GM19452 (cell line): Measurements from ENCODE around the gene ZNF224.
A peak's percentile ranks its signal among the peaks of the same experiment; 100 is the strongest.

ENCODE experiments used
- ATAC-seq: cut with Tn5 transposase; IDR thresholded peaks from one replicate; pipeline ENCODE4 v1.9.1; 2021; ENCODE audit not compliant: unreplicated experiment

The ZNF224 gene

DNA sequence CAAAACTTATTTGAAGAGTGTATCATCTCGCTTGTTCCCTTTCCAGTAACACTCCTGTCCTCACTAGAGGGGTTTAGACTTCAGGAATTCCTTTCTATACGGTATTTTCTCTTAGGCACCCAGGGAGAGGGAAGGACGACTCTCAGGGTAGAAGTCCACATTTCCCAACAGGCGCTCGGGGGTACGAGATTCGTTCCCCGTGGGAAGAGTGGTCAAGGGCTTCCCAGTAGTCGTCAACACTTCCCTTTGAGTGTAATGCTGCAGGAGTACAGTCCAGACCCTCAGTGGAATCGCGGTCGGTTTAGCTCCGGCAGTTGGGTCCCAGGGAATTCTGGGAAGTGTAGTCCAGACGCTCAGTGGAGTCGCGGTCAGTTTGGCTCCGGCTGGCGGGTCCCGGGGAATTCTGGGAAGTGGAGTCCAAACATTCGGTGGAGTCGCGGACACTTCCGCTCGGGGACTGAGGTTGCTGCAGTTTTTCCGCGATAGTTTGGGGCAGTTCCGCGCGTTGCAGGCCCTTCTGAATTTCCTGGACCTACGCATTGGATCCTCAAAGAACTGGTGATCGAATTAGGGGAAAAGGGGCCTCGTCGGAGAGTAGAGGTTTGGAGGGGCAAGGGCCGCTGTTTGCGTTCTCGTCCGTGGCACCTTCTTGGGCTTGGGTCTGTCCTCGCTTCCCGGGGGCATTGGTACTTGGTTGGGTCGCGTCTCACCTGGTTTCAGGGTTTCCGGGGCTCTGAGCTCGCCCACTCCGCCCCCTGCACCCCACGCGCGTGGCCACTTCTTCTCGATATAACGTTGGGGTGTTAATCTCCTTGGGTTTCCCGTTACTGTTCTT is at the start of gene ZNF224:
TSS of gene ZNF224 (plus strand) at position 431 of the 835 bp plus-strand sequence. CDS start 3,513 bp downstream, outside the sequence.
- peak; percentile 89 for ATAC-seq

DNA sequence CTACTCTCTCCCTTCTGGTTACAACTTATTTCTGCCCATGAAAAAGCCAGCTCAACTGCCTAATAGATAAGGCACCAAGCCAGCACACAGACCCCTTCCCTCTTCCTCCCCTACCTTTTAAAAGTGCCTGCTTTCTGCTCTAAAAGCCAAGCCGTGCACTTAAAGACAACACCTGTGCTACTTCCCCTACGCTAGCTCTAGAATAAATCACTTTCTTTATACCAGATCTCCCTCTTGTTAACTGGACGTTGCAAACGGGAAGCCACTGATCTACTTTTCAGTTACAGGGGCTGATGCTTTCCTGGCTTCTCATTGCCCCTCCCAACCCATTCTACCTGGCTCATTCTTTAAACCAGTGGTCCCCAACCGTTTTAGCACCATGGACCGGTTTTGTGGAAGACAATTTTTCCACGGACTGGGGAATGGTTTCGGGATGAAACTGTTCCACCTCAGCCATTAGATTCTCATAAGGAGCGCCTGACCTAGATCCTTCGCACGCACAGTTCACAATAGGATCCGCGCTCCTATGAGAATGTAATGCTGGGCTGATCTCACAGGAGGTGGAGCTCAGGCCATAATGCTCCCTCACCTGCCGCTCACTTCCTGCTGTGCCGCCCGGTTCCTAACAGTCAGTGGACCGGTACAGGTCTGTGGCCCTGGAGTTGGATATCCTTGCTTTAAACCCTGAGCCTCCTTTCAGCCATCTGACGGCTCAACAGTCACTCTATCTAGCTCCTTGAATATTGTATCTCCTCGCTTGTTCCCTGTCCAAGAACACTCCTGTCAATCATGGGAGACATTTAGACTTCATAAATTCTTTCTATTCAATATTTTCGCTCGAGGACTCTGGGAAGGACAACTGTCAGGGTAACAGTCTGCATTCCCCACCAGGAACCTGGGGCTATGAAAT is 43.2 kb upstream of the ZNF224 start:
- peak; percentile 45 for ATAC-seq

DNA sequence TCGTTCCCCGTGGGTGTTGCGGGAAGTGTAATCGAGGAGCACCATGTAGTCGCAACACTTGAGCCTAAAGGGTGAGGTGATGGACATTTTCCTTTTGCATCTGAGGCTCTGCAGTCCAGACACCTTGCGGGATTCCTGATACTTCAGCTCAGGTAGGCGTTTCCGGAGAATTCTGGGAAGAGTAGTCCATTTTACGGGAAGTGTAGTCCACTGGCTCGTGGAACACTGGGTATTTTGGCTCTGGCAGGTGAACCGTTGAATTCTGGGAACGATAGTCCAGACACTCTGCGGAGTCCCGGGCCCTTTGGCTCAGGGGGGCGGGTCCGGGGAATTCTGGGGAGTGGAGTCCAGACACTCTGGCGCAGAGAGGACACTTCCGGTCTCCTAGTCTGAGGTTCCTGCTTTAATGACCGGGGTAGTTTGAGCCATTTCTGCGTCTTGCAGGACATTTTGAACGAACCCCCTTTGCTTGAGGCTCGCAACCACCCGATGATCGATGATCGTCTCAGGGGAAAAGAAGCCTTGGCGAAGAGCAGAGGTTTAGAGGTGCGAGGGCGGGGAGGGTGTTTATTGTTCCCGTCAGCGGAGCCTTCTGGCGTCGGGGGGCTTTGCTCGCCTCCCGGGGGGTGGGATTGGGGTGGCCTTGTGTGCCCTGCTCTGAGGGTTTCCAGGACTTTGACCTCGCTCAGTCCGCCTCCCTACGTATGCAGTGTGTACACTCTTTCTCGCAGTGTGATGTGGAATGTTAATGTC is 42.3 kb upstream of the ZNF224 start, which contains the start of gene ZNF223:
TSS of gene ZNF223 (plus strand) at position 387 of the 753 bp plus-strand sequence. CDS start 3,141 bp downstream, outside the sequence.
- peak; percentile 79 for ATAC-seq

DNA sequence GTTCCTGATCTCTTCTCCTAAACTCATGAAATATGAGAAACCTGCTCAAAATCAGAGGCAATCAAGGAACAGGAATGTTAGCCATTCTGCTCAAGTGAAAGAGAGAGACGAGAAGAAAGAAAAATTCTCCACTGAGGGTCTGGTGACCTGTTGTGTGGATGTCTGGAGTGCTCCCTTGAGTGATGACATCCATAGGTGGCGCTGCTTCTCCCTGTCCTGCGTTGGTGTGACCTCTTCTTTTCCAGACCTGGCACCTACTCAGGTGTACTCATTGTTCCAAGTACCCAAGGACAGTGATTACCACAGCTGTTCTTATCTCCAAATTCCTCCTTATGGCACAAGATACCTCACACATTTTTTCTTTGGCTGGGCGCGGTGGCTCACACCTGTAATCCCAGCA is 38.3 kb upstream of the ZNF224 start:
- no peak for ATAC-seq

DNA sequence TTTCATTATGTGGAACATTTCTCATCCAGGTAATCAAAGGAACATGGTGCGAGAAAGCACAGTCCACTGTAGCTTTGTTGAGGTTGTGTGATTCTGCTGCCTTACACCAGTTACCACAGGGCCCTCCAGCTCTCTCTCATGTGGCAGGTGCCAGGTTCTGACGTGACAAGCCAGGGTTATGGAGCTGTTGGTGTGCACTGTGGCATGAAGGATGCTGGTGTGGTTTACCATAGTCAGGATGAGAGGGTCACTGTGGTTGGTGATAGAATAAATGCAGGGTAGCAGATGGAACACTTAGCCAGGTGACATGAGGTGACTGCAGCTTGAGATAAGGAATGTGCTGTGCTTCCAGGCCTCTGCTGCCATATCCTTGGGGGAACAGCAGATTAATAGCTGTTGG is 34.9 kb upstream of the ZNF224 start:
- no peak for ATAC-seq

DNA sequence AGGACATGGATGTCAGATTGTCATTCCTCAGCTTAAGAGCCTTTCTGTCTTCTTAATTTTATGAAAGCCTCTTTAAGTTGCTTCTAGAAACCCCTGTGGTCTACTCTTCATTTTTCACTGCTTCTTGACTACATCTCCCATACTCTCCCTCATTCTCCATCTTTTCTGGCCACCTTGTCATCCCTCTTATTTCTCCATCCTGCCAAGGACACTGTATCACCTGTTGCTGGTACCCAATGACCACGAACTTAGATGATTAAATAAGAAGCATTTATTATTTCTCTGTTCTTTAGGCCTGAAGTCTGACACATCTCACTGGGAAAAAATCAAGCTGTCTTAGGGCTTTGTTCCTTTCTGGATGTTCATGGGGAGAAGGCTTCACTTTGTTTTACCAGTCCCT is 33.1 kb upstream of the ZNF224 start:
- ATAC-seq = no peak

DNA sequence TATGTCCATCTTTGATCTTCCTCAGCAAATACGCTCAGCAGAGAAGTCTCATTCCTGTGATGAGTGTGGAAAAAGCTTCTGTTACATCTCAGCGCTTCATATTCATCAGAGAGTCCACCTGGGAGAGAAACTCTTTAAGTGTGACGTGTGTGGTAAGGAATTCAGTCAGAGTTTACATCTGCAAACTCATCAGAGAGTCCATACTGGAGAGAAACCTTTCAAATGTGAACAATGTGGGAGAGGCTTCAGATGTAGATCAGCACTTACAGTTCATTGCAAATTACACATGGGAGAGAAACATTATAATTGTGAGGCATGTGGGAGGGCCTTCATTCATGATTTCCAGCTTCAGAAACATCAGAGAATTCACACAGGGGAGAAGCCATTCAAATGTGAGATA is 27.9 kb upstream of the ZNF224 start:
- no peak for ATAC-seq

DNA sequence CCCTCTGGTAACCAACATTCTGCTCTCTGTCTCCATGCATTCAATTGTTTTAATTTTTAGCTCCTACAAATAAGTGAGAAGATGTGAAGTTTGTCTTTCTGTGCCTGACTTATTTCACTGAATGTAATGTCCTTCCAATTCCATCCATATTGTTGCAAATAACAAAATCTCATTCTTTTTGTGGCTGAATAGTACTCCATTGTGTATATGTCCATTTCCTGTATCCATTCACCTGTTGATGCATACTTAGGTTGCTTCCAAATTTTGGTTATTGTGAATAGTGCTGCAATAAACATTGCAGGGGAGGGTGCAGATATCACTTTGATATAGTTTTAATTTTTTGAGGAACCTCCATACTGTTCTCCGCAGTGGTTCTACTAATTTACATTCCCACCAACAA is 24.7 kb upstream of the ZNF224 start:
- ATAC-seq = no peak

DNA sequence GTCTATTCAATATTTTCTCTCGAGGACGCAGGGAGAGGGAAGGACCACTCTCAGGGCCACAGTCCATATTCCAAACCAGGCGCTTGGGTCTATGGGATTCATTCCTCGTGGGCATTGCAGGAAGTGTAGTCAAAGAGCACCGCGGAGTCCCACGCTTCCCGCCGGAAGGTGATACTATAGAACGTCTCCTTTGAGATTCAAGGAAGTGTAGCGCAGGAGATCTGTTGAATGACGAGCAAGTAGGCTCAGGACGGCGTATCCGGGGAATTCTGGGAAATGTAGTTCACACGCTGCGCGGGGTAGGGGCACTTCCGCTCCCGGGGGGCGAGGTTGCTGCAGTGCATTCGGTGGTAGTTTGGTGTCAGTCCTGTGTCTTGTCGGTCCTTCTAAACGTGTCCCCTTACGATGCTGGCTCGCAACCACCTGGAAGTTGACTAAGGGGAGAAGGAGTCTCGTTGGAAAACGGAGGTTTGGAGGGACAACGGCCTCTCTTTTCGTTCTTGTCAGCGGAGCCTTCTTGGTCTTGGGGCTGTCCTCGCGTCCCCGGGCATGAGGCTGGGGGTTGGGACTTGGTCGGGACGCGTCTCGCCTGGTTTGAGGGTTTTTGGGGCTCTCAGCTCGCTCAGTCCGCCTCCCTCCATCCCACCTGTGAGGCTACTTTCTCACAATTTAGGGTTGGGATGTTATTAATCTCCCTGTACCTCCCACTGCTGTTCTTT is 22.2 kb upstream of the ZNF224 start, which contains the start of gene ZNF284:
TSS of gene ZNF284 (plus strand) at position 336 of the 719 bp plus-strand sequence. CDS start 4,231 bp downstream, outside the sequence.
- no peak for ATAC-seq

DNA sequence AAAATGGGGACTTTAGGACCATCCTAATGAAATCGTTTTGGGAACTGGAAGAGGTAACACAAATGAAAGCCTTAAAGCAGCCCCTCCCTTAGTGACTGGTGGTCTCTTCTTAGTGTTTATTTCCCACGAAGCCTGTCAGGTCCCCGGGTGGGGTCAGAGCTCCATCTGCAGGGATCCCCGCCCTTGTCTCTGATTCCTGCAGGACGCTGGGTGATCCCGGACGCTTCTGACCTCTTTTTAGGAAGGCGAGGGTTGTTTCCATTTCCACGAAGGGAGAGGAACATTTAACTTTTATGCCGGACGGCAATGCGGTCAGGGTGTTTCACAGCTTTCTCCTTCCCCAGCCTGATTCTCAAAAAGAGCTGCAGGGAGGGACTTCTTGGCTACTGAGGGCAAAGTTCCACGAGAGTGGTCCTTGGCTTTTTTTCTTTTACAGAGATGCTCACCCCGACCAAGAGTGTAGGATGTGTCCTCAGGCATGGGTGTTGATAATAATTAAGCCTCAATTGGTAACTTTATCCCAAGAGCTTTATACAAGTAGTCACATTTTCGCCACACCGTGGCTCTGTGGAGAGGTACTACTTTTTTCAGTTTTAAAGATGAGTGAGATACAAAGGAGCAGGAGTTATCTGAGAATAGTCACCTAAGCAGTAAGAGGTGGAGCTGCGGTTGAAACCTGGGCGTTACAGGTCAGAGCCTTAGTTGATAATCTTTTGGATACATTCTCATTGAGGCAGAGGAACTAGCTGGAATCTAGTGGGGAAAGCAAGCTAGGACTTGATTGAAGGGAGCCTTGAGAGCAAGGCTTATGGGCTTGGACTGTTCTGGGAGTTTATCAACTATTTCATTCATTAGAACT is 21.4 kb upstream of the ZNF224 start:
- no peak for ATAC-seq

DNA sequence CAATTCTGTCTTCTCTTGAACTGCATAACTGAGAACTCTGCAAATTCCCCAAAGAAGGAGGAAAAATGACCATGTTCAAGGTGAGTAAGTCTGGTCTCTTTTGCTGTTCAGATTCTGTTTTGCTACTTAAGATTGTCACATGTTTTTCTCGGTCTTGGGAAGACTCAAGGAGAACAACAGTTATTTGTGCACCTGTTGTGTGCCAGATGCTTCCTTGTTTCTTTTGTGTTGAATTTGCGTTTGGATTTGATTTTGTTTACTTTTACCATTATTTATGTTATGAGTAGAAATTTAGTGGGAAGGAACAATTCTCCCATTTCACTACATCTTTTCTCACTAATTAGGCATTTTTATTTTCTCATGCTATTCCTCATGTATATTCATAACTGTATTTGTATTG is 17.8 kb upstream of the ZNF224 start:
- ATAC-seq = no peak

DNA sequence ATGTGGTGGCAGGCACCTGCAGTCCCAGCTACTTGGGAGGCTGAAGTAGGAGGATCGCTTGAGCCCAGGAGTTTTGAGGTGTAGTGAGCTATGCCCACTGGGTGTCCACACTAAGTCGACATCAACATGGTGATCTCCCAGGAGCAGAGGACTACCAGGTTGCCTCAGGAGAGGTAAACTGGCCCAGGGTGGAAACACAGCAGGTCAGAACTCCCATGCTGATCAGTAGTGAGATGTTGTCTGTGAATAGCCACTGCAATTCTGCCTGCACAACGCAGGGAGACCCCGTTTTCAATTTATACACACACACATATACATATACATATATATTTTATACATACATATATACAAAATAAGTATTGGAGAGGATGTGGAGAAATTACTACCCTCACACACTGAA is 2.1 kb upstream of the ZNF224 start:
- no peak for ATAC-seq

DNA sequence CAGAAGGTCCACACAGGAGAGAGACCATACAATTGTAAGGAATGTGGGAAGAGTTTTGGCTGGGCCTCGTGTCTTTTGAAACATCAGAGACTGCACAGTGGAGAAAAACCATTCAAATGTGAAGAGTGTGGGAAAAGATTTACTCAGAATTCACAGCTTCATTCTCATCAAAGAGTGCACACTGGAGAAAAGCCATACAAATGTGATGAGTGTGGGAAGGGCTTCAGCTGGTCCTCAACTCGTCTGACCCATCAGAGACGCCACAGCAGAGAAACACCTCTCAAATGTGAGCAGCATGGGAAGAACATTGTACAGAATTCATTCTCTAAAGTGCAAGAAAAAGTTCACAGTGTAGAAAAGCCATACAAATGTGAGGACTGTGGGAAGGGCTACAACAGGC is 13.6 kb downstream of the ZNF224 start:
- ATAC-seq = no peak

DNA sequence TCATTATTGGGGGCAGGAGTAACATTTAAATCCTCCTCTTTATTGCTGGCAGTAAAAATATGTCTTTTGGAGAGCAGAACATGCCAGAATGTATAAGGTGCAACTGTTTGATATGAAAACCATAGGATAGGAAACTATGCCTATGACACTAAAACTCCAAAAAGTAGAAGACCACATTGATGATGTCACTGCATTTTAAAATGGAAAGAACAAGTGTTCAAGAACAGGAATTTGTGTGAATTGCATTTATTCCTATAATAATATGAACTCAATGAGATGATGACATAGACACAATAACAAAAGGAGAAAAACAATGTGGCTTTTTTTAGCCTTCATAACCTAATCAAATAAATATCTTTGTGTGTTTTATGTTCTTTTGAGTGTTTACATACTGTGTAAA is 15.3 kb downstream of the ZNF224 start:
- no peak for ATAC-seq

DNA sequence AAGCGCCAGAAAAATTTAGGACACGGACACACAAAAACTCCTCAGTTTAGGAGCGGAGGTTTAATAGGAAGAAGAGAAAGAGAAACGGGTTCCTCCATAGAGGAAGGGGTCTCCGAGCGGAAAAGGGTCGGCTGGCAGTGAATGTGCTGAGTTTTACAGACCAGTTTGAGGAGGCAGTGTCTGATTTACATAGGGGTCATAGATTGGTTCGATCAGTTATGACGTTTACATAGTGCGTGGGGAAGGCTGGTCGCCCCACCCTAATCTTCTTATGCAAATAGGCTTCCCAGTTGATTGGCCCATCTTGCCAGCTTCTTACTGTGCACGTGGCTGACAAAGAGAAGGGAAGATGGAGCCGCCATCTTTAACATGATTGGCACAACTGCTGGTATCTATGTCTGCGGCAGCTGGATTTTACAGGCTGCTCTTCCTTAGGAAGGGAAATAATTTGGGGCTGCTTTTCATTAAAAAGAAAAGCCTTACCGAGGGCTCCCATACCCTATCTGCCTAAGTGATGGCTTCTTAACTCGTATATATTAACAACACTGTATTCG is 17.8 kb downstream of the ZNF224 start:
- no peak for ATAC-seq

DNA sequence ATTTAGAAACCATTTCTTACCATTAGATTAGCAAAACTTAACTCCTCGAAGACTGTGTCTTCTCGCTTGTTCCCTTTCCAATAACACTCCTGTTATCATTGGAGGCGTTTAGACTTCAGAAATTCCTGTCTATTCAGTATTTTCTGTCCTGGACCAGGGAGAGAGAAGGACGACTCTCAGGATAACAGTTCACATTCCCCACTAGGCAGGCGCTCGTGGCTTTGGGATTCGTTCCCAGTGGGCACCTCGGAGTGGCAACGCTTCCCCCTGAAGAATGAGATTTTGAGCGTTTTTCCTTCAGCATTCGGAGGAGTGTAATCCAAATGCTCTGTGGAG is 18.6 kb downstream of the ZNF224 start:
- peak; percentile 9 for ATAC-seq

DNA sequence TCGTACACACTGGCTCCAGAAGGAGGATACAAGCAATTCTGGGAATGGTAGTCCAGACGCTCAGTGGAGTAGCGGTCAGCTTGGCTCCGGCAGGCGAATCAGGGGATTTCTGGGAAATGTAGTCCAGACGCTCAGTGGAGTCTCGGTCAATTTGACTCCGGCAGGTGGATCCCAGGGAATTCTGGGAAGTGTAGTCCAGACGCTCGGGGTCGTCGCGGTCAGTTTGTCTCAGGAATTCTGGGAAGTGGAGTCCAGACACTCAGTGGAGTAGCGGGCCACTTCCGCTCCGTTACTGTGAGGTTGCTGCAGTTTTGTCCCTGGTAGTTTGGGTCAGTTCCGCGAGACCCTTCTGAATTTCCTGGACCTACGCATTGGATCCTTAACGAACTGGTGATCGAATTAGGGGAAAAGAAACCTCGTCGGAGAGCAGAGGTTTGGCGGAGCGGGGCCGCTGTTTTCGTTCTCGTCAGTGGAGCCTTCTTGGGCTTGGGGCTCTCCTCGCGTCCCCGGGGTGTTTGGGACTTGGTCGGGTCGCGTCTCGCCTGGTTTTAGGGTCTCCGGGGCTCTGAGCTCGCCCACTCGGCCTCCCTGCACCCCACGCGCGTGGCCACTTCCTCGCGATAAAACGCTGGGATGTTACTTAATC is 19.1 kb downstream of the ZNF224 start, which contains the start of gene ZNF225:
TSS of gene ZNF225 (plus strand) at position 262 of the 646 bp plus-strand sequence. CDS start 2,429 bp downstream, outside the sequence.
- peak; percentile 90 for ATAC-seq

DNA sequence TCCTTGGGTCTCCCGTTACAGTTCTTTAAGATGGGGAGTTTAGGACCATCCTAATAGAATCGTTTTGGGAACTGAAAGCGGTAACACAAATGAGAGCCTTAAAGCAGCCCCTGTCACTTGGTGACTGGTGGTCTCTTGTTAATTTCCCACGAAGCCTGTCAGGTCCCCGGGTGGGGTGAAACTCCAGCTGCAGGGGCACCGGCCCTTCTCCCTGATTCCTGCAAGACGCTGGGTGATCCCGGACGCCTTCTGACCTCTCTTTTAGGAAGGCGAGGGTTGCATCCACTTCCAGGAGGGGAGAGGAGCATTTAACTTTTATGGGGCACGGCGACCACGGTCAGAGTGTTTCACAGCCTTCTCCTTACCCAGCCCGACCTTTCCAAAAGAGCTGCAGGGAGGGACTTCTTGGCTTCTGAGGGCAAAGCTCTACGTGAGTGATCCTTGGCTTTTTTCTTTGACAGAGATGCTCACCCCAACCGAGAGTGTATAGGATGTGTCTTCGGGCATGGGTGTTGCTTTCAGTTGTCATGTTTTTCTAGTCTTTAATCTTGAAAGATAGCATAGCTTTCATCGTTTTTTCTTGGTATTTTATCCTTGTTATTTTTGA is 19.7 kb downstream of the ZNF224 start:
- ATAC-seq = peak; percentile 8
